BLaER1 (cell line): ENCODE data around the gene MED9.

Experiments
- H3K27ac ChIP-seq: shearing (Covaris generic); formaldehyde crosslinking; 2 replicates; pipeline ENCODE4 v1.8.1; 2022
- H3K27me3 ChIP-seq: shearing (Covaris generic); formaldehyde crosslinking; 2 replicates; pipeline ENCODE4 v1.8.1; 2022
- H3K36me3 ChIP-seq: shearing (Covaris generic); formaldehyde crosslinking; 2 replicates; pipeline ENCODE4 v1.8.1; 2022
- H3K4me1 ChIP-seq: shearing (Covaris generic); formaldehyde crosslinking; 2 replicates; pipeline ENCODE4 v1.8.1; 2022
- H3K4me2 ChIP-seq: shearing (Covaris generic); formaldehyde crosslinking; 2 replicates; pipeline ENCODE4 v1.8.1; 2022
- H3K4me3 ChIP-seq: shearing (Covaris generic); formaldehyde crosslinking; 2 replicates; pipeline ENCODE4 v1.8.1; 2022
- H3K9ac ChIP-seq: shearing (Covaris generic); formaldehyde crosslinking; 2 replicates; pipeline ENCODE4 v1.8.1; 2022
- H3K9me3 ChIP-seq: shearing (Covaris generic); formaldehyde crosslinking; 2 replicates; pipeline ENCODE4 v1.8.1; 2022
- H4K20me1 ChIP-seq: shearing (Covaris generic); formaldehyde crosslinking; 2 replicates; pipeline ENCODE4 v1.8.1; 2022
- Cebpa-rat ChIP-seq: shearing (Covaris generic); IDR thresholded peaks from 2 replicates; pipeline ENCODE4 v1.8.1; 2022

MED9 gene

GRCh38 chr17:17528696-17529652, 52.2 kb downstream of the MED9 start:
- H3K27me3 ChIP-seq: no peaks in the 10 kb centered on the region
- no peaks in the 10 kb centered on the region for H4K20me1 ChIP-seq
- no peak overlapping the region for H3K4me2 ChIP-seq
- 0 out of 2 replicates have a peak overlapping the region, but pooled peaks have one; percentile 12 for H3K27ac ChIP-seq
- H3K4me3 ChIP-seq: no peak overlapping the region
- peaks cover 18% of the 10 kb centered on the region for H3K4me1 ChIP-seq
- H3K36me3 ChIP-seq: no peaks in the 10 kb centered on the region
- H3K9me3 ChIP-seq: no peaks in the 10 kb centered on the region
- H3K9ac ChIP-seq: no peak overlapping the region
- TF ChIP-seq Cebpa-rat: no peak

- Histone ChIP-seq H3K9ac (no peak overlapping the region), H3K27me3 (no peaks in the 10 kb centered on the region), H3K4me2 (no peak overlapping the region), H3K4me3 (no peak overlapping the region), H3K4me1 (peaks cover 21% of the 10 kb centered on the region), H3K9me3 (no peaks in the 10 kb centered on the region), H4K20me1 (no peaks in the 10 kb centered on the region), H3K27ac (no peak overlapping the region), H3K36me3 (no peaks in the 10 kb centered on the region)
- no peak for TF ChIP-seq Cebpa-rat
Observed at GRCh38 chr17:17531156-17531555, 54.4 kb downstream of the MED9 start.

GRCh38 chr17:17532991-17533390, 56.2 kb downstream of the MED9 start:
- H4K20me1 ChIP-seq: no peaks in the 10 kb centered on the region
- no peaks in the 10 kb centered on the region for H3K9me3 ChIP-seq
- H3K4me3 ChIP-seq: no peak overlapping the region
- TF ChIP-seq Cebpa-rat: no peak
- no peaks in the 10 kb centered on the region for H3K36me3 ChIP-seq
- H3K27me3 ChIP-seq: no peaks in the 10 kb centered on the region
- H3K27ac ChIP-seq: no peak overlapping the region
- no peak overlapping the region for H3K9ac ChIP-seq
- H3K4me1 ChIP-seq: peaks cover 20% of the 10 kb centered on the region
- H3K4me2 ChIP-seq: no peak overlapping the region

GRCh38 chr17:17533901-17534441, 57.2 kb downstream of the MED9 start:
- H3K9ac ChIP-seq: no peak overlapping the region
- no peak for TF ChIP-seq Cebpa-rat
- H3K27ac ChIP-seq: no peak overlapping the region
- no peaks in the 10 kb centered on the region for H3K27me3 ChIP-seq
- H3K4me3 ChIP-seq: no peak overlapping the region
- no peaks in the 10 kb centered on the region for H4K20me1 ChIP-seq
- H3K4me1 ChIP-seq: peaks cover 18% of the 10 kb centered on the region
- H3K9me3 ChIP-seq: no peaks in the 10 kb centered on the region
- no peak overlapping the region for H3K4me2 ChIP-seq
- H3K36me3 ChIP-seq: no peaks in the 10 kb centered on the region

GRCh38 chr17:17535957-17536356, 59.2 kb downstream of the MED9 start:
- Histone ChIP-seq H3K9ac (no peak overlapping the region), H3K4me3 (no peak overlapping the region), H3K27ac (peak overlapping the region; percentile 35; the same call in 1 of the 2 replicates), H3K4me2 (peak overlapping the region; percentile 50), H3K36me3 (no peaks in the 10 kb centered on the region), H3K27me3 (no peaks in the 10 kb centered on the region), H3K9me3 (no peaks in the 10 kb centered on the region), H4K20me1 (no peaks in the 10 kb centered on the region), H3K4me1 (peaks cover 38% of the 10 kb centered on the region)
- no peak for TF ChIP-seq Cebpa-rat

GRCh38 chr17:17536702-17537101, 59.9 kb downstream of the MED9 start:
- no peak overlapping the region for H3K9ac ChIP-seq

GRCh38 chr17:17537311-17538099, 60.7 kb downstream of the MED9 start:
- Histone ChIP-seq H3K27ac (no peak overlapping the region), H3K9ac (no peak overlapping the region), H3K36me3 (no peaks in the 10 kb centered on the region), H3K9me3 (no peaks in the 10 kb centered on the region), H3K27me3 (no peaks in the 10 kb centered on the region), H3K4me1 (peaks cover 54% of the 10 kb centered on the region), H4K20me1 (no peaks in the 10 kb centered on the region), H3K4me3 (no peak overlapping the region), H3K4me2 (no peak overlapping the region)
- no peak for TF ChIP-seq Cebpa-rat

More at GRCh38 chr17:17536702-17537101, 59.9 kb downstream of the MED9 start:
- no peaks in the 10 kb centered on the region for H3K27me3 ChIP-seq
- no peak overlapping the region for H3K27ac ChIP-seq
- H3K9me3 ChIP-seq: no peaks in the 10 kb centered on the region
- no peak overlapping the region for H3K4me3 ChIP-seq
- no peak for TF ChIP-seq Cebpa-rat
- no peaks in the 10 kb centered on the region for H3K36me3 ChIP-seq
- no peaks in the 10 kb centered on the region for H4K20me1 ChIP-seq
- H3K4me2 ChIP-seq: peak overlapping the region; percentile 50; the same call in 1 of the 2 replicates
- peaks cover 46% of the 10 kb centered on the region for H3K4me1 ChIP-seq

- no peaks in the 10 kb centered on the region for H3K27me3 ChIP-seq
- no peak overlapping the region for H3K27ac ChIP-seq
- no peak for TF ChIP-seq Cebpa-rat
- no peak overlapping the region for H3K9ac ChIP-seq
- no peaks in the 10 kb centered on the region for H3K9me3 ChIP-seq
- H3K4me3 ChIP-seq: no peak overlapping the region
- H3K4me1 ChIP-seq: peaks cover 66% of the 10 kb centered on the region
- H3K4me2 ChIP-seq: peak overlapping the region; percentile 75
- H3K36me3 ChIP-seq: no peaks in the 10 kb centered on the region
- H4K20me1 ChIP-seq: no peaks in the 10 kb centered on the region
Observed at GRCh38 chr17:17538417-17539391, 61.9 kb downstream of the MED9 start.

- Histone ChIP-seq H3K4me3 (no peak overlapping the region), H3K9me3 (no peaks in the 10 kb centered on the region), H3K36me3 (no peaks in the 10 kb centered on the region), H3K9ac (no peak overlapping the region; the same call in 1 of the 2 replicates), H3K27ac (peak overlapping the region; percentile 51), H3K4me2 (peak overlapping the region; percentile 75), H3K4me1 (peaks cover 75% of the 10 kb centered on the region), H4K20me1 (no peaks in the 10 kb centered on the region), H3K27me3 (no peaks in the 10 kb centered on the region)
- no peak for TF ChIP-seq Cebpa-rat
Observed at GRCh38 chr17:17539591-17539990, 62.8 kb downstream of the MED9 start.
